A673 (cell line): Measurements from ENCODE around the gene SBSN. TPM values are rescaled to one million over a fixed set of nuclear protein-coding genes. Genes with fewer than 3 reads are reported as not detected.

Experiments
- BruUV-seq: library from RNA; stranded (reverse); fragments of 400-500 nt; replicated peaks from 2 replicates; lab custom pipeline; 2021; lab: Mats Ljungman, UMichigan
- CTCF ChIA-PET: fragments of 300-600 bp; sonication (Branson Sonifier 250); formaldehyde crosslinking; loops from one replicate; lab custom pipeline; 2022; ENCODE audit warnings: antibody characterized with exemption; lab: Charles Lee
- POLR2A ChIA-PET: fragments of 300-600 bp; sonication (Branson Sonifier 250); formaldehyde crosslinking; loops from one replicate; lab custom pipeline; 2022; ENCODE audit warnings: antibody characterized with exemption; ENCODE audit not compliant: low non-redundant PET; lab: Charles Lee
- DNase-seq: peaks from one replicate; pipeline ENCODE4 v3.0.0-alpha.2; 2015; ENCODE audit warnings: low spot score
- H3K27ac ChIP-seq: fragments of 200-600 bp; sonication (generic); 2 replicates; pipeline ENCODE4 v1.5.1; 2016; ENCODE audit warnings: mixed run types, low read depth, mild to moderate bottlenecking, mixed read lengths, antibody characterized with exemption, low read length; ENCODE audit not compliant: poor library complexity, severe bottlenecking
- H3K27me3 ChIP-seq: fragments of 200-600 bp; sonication (generic); replicated peaks from 2 replicates; pipeline ENCODE4 v1.6.1; 2017; ENCODE audit warnings: mixed run types, low read depth, mild to moderate bottlenecking, mixed read lengths, antibody characterized with exemption, low read length; ENCODE audit not compliant: insufficient read depth, poor library complexity
- H3K36me3 ChIP-seq: fragments of 200-600 bp; sonication (generic); 2 replicates; pipeline ENCODE4 v1.6.1; 2016; ENCODE audit warnings: mixed run types, mild to moderate bottlenecking, mixed read lengths, antibody characterized with exemption, low read length; ENCODE audit not compliant: insufficient read depth, poor library complexity, severe bottlenecking
- H3K4me1 ChIP-seq: fragments of 200-600 bp; sonication (generic); 2 replicates; pipeline ENCODE4 v1.6.1; 2017; ENCODE audit warnings: mixed run types, mild to moderate bottlenecking, mixed read lengths, antibody characterized with exemption, low read length; ENCODE audit not compliant: insufficient read depth, poor library complexity, severe bottlenecking
- H3K4me3 ChIP-seq: fragments of 200-600 bp; sonication (generic); 2 replicates; pipeline ENCODE4 v1.5.1; 2016; ENCODE audit warnings: low read depth, mixed run types, mild to moderate bottlenecking, mixed read lengths, low read length; ENCODE audit not compliant: poor library complexity, severe bottlenecking
- H3K9me3 ChIP-seq: fragments of 200-600 bp; sonication (generic); 2 replicates; pipeline ENCODE4 v1.6.1; 2016; ENCODE audit warnings: mixed run types, low read depth, mild to moderate bottlenecking, mixed read lengths, antibody characterized with exemption, low read length; ENCODE audit not compliant: poor library complexity, severe bottlenecking
- EZH2 ChIP-seq: fragments of 200-600 bp; sonication (generic); IDR thresholded peaks from 2 replicates; pipeline ENCODE4 v1.6.1; 2017; ENCODE audit warnings: borderline replicate concordance, low read depth, mild to moderate bottlenecking, mixed read lengths, antibody characterized with exemption, low read length; ENCODE audit not compliant: poor library complexity, severe bottlenecking
- intact Hi-C: fragments of 100-400 bp; cut with micrococcal nuclease; formaldehyde crosslinking; loops from one replicate; pipeline ENCODE4 v1.10.0; 2022; ENCODE audit not compliant: unreplicated experiment
- total RNA-seq: library from RNA; stranded (reverse); gene quantifications from 2 replicates; pipeline ENCODE4 v1.2.3, GENCODE V29; 2021
- TF ChIP-seq, protein P1 (sequence below): fragments of 300-800, 200-600 bp; sonication (generic); conservative IDR thresholded peaks from 2 replicates; pipeline ENCODE4 v1.5.1; 2017; ENCODE audit warnings: low read depth, mild to moderate bottlenecking, antibody characterized with exemption, low read length, moderate library complexity, mixed read lengths

SBSN gene
- total RNA-seq, 1 experiment from 2014 or later: not detected

DNA sequence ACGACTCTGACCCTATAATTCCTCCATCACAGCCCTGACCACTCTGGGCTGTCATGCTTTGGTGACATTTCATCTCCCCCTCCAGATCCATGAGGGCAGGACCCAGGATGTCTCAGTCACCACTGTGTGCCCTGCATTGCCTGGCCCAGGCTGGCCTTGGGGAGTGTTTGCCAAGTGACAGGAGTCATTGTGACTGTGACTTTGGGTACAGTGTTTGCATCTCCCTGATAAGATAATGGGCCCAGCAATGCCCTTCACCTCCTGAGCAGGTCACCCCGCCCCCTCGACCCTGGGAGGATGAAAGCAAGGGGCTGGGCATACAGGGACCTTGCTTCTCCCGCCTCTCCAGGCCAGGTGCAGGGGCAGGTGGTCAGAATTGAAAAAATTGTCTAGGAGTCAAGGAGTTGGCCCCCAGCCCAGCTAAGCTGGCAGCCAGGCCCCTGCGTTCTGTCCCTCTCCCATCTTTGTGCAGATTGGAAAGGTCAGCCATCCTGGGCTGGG lies 41.2 kb upstream of the SBSN start:
- TF ChIP-seq EZH2: no peak
- TF ChIP-seq, protein P1, sequence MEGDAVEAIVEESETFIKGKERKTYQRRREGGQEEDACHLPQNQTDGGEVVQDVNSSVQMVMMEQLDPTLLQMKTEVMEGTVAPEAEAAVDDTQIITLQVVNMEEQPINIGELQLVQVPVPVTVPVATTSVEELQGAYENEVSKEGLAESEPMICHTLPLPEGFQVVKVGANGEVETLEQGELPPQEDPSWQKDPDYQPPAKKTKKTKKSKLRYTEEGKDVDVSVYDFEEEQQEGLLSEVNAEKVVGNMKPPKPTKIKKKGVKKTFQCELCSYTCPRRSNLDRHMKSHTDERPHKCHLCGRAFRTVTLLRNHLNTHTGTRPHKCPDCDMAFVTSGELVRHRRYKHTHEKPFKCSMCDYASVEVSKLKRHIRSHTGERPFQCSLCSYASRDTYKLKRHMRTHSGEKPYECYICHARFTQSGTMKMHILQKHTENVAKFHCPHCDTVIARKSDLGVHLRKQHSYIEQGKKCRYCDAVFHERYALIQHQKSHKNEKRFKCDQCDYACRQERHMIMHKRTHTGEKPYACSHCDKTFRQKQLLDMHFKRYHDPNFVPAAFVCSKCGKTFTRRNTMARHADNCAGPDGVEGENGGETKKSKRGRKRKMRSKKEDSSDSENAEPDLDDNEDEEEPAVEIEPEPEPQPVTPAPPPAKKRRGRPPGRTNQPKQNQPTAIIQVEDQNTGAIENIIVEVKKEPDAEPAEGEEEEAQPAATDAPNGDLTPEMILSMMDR: no peak
- CTCF ChIA-PET: no interaction called here
- no peak overlapping the region for H3K4me3 ChIP-seq
- no peak overlapping the region for H3K27ac ChIP-seq
- H3K4me1 ChIP-seq: no peaks in the 10 kb centered on the region
- POLR2A ChIA-PET: no interaction called here
- no TSS peak for BruUV-seq
- peaks cover 8% of the 10 kb centered on the region for H3K27me3 ChIP-seq
- intact Hi-C loops: no loop called here
- DNase-seq: no peak
- H3K36me3 ChIP-seq: no peaks in the 10 kb centered on the region
- no peaks in the 10 kb centered on the region for H3K9me3 ChIP-seq

DNA sequence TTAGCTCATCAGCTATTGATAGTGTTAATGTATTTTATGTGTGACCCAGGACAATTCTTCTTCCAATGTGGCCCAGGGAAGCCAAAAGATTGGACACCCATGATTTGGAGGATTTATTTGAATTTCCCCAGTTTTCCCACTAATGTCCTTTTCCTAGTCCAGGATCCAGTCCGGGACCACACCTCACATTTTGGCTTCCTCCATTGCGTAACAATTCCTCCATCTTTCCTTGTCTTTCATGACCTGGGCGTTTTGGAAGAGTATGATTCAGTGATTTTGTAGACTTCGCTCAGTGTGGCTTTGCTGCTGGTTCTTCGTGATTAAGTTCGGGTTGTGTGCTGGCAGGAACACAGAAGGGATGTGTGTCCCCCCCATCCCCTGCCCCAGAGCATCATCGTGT lies 38.6 kb upstream of the SBSN start:
- BruUV-seq: no TSS peak
- TF ChIP-seq EZH2: no peak
- POLR2A ChIA-PET: no interaction called here
- CTCF ChIA-PET: no interaction called here
- no peak for DNase-seq
- H3K9me3 ChIP-seq: no peaks in the 10 kb centered on the region
- peaks cover 11% of the 10 kb centered on the region for H3K27me3 ChIP-seq
- H3K36me3 ChIP-seq: no peaks in the 10 kb centered on the region
- H3K27ac ChIP-seq: no peak overlapping the region
- intact Hi-C loops: no loop called here
- no peaks in the 10 kb centered on the region for H3K4me1 ChIP-seq
- H3K4me3 ChIP-seq: no peak overlapping the region

DNA sequence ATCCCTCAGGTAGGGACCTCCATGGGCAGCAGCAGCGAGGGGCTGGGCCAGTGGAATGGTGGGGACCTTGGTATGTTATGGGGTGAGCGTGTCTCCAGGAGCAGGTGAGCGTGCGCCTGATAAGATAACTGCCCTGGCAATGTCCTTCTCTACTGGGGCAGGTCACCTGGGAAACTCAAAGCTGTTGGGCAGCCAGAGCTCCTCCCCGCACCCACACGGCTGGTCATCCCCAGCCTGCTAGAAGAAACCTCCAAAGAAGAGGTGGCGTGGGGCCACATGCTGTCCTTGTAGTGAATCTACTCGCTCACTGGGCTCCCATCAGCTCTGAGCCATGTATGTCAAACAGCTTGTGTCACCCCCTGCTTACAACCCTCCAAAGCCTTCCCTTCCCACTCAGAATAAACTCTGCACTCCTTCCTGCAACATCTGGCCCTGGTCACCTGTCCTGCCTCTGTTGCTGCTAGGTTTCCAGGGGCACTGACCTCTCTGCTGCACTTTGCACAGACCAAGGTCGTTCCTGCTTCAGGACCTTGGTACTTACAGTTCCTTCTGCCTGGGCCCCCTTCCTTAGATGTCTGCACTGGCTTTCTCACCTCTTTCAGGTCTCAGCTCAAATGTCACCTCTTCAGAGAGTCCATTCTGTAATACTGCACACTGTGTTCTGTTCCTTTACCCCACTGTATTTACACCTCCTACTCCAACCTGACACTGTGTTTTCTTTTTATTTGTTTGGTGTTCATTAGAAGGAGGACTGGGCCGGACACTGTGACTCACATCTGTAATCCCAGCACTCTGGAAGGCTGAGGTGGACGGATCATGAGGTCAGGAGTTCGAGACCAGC lies 37.1 kb upstream of the SBSN start:
- ChIA-PET CTCF (no interaction called here), POLR2A (no interaction called here)
- peaks cover 14% of the 10 kb centered on the region for H3K27me3 ChIP-seq
- intact Hi-C loops: no loop called here
- TF ChIP-seq EZH2: no peak
- TF ChIP-seq, protein P1: no peak
- DNase-seq: no peak
- H3K27ac ChIP-seq: no peak overlapping the region
- H3K4me3 ChIP-seq: no peak overlapping the region
- H3K4me1 ChIP-seq: no peaks in the 10 kb centered on the region
- no peaks in the 10 kb centered on the region for H3K36me3 ChIP-seq
- no peaks in the 10 kb centered on the region for H3K9me3 ChIP-seq
- BruUV-seq: no TSS peak
